Right atrium auricular region (tissue), 2 donors: ENCODE results near the gene ACTL10. TPM values are rescaled to one million over a fixed set of nuclear protein-coding genes. Genes with fewer than 3 reads are reported as not detected.

ENCODE experiments used
- DNase-seq: peaks from one replicate; pipeline ENCODE4 v3.0.0-alpha.2; 2019; ENCODE audit warnings: low spot score
- H3K27ac ChIP-seq, 2 donors: fragments of 200-600 bp; sonication (generic); 1 replicate in 1 of 2; 2 replicates in 1 of 2; pipeline ENCODE4 v1.5.1; 2016 to 2019
- H3K27me3 ChIP-seq, 2 donors: fragments of 200-600 bp; sonication (generic); one replicate each; pipeline versions ENCODE4 v1.5.1 to v1.6.0; 2017 to 2019
- H3K36me3 ChIP-seq: fragments of 200-600 bp; sonication (generic); one replicate; pipeline ENCODE4 v1.5.1; 2016
- H3K4me1 ChIP-seq, 2 donors: fragments of 200-600 bp; sonication (generic); one replicate each; pipeline versions ENCODE4 v1.5.1 to v1.6.0; 2017 to 2019
- H3K4me3 ChIP-seq, 2 donors: fragments of 200-600 bp; sonication (generic); 1 replicate in 1 of 2; 2 replicates in 1 of 2; pipeline ENCODE4 v1.5.1; 2017 to 2019; ENCODE audit warnings: mild to moderate bottlenecking in 1 of 2, moderate library complexity in 1 of 2
- H3K9me3 ChIP-seq, 2 donors: fragments of 200-600 bp; sonication (generic); one replicate each; pipeline ENCODE4 v1.5.1; 2019
- CTCF ChIP-seq, 2 donors: fragments of 200-600 bp; sonication (generic); IDR thresholded peaks; one replicate each; pipeline ENCODE4 v1.5.1; 2019; ENCODE audit warnings: antibody characterized with exemption in 2 of 2
- total RNA-seq, 2 donors: library from RNA; depleted of rRNA; stranded (reverse); fragments of >200 nt; gene quantifications; one replicate each; pipeline ENCODE4 v1.1.0, GENCODE V29; 2016

The ACTL10 gene
- total RNA-seq, 2 donors from 2014 or later = 0.33 to 0.79 TPM

- no peaks in the 10 kb centered on the region for H3K9me3 ChIP-seq
- no peaks in the 10 kb centered on the region for H3K27me3 ChIP-seq
- H3K4me1 ChIP-seq = peaks cover 0 to 61% of the 10 kb centered on the region in 2 donors
- no peak for TF ChIP-seq CTCF (IDR thresholded peaks at IDR 0.05)
- peaks cover 17% of the 10 kb centered on the region for H3K36me3 ChIP-seq
- no peak overlapping the region for H3K27ac ChIP-seq
- no peak overlapping the region for H3K4me3 ChIP-seq
- DNase-seq = no peak
Measured at GRCh38 chr20:33669224-33669623, 2.5 kb downstream of the ACTL10 start.

- DNase-seq = no peak
- Histone ChIP-seq H3K4me3 (no peak overlapping the region), H3K27ac (no peak overlapping the region), H3K36me3 (peaks cover 17% of the 10 kb centered on the region), H3K27me3 (no peaks in the 10 kb centered on the region), H3K4me1 (peaks cover 0 to 63% of the 10 kb centered on the region in 2 donors), H3K9me3 (no peaks in the 10 kb centered on the region)
- TF ChIP-seq CTCF (IDR thresholded peaks at IDR 0.05) = no peak
Measured at GRCh38 chr20:33669873-33670640, 3.3 kb downstream of the ACTL10 start.

GRCh38 chr20:33670715-33671499 is 4.2 kb downstream of the ACTL10 start:
- TF ChIP-seq CTCF (IDR thresholded peaks at IDR 0.05) = no peak
- DNase-seq = no peak
- Histone ChIP-seq H3K27me3 (no peaks in the 10 kb centered on the region), H3K36me3 (peaks cover 17% of the 10 kb centered on the region), H3K4me3 (no peak overlapping the region), H3K4me1 (peaks cover 0 to 68% of the 10 kb centered on the region in 2 donors), H3K27ac (no peak overlapping the region), H3K9me3 (no peaks in the 10 kb centered on the region)

GRCh38 chr20:33671573-33672288 is 5.0 kb downstream of the ACTL10 start:
- Histone ChIP-seq H3K36me3 (peaks cover 17% of the 10 kb centered on the region), H3K4me3 (no peak overlapping the region), H3K4me1 (peaks cover 0 to 66% of the 10 kb centered on the region in 2 donors), H3K27me3 (no peaks in the 10 kb centered on the region), H3K9me3 (no peaks in the 10 kb centered on the region), H3K27ac (no peak overlapping the region)
- DNase-seq = no peak
- no peak for TF ChIP-seq CTCF (IDR thresholded peaks at IDR 0.05)

GRCh38 chr20:33672426-33673113 is 5.8 kb downstream of the ACTL10 start:
- H3K27ac ChIP-seq = peak overlapping the region; percentile 89 to 94
- H3K4me1 ChIP-seq = peaks cover 0 to 59% of the 10 kb centered on the region in 2 donors
- no peaks in the 10 kb centered on the region for H3K9me3 ChIP-seq
- H3K27me3 ChIP-seq = no peaks in the 10 kb centered on the region
- H3K4me3 ChIP-seq = peak overlapping the region; percentile 73 to 81
- no peak for TF ChIP-seq CTCF (IDR thresholded peaks at IDR 0.05)
- no peak for DNase-seq
- H3K36me3 ChIP-seq = peaks cover 17% of the 10 kb centered on the region
